ENCODE measurements around the gene ITGB1BP1.
A peak's percentile ranks its signal among the peaks of the same experiment; 100 is the strongest.

Gene ITGB1BP1

DNA sequence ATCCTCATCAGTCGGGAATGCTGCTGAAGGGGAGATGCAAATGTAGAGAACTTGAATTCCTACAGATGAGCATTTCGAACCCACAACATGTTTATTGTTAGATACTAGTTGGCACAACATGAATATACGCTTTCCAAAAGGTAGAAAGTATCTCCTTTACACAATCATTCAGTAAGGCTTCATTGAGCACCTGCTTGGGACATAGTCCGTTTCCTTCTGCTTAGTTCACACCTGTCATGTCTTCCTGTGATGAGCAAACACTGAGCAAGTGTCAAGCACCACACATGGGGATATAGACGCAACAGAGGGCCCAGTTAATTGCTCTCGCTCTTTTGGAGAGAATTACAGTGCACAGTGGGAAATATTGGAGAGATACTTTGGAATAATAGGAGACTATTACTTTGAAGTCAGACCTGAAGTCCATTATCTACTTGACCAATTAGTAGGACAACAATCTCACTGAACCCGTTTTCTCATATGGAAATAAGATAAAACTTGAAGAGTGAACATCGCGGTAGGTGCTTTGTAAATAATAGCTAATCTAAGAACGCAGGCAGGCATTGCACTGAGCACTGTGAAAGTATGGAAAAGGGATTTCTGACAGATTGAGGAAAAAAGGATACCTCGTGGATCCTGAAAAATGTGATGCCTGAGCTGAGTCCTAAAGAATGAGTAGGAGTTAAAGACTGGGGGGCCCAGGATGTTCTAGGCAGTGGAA lies 1.3 kb upstream of the ITGB1BP1 start:
- DNase-seq: no peak

GRCh38 chr2:9423922-9424272 lies 569 bp upstream of the ITGB1BP1 start:
- DNase-seq: no peak

- DNase-seq: no peak
These were observed 818 bp downstream of the ITGB1BP1 start for GRCh38 chr2:9422321-9423099.

GRCh38 chr2:9420495-9420894 lies 2.8 kb downstream of the ITGB1BP1 start:
- DNase-seq: no peak

DNA sequence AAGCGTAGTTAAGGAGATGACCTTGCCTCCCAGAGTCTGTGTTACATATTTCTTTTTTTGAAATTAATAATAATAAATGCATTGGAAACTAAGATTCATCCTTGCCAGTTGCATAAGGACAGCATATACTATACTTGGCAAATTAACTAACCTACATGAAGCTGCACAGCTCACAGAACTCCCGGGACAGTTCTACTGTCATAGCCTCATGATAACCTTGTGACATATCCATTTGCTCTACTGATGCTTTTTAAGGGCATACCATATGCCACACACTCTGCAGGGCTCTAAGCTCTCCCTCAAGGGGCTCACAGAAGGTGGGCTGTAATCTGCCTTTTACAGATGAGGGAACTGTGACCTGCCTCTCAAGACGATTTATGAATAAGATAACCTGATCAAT lies 3.8 kb downstream of the ITGB1BP1 start:
- DNase-seq: no peak

DNA sequence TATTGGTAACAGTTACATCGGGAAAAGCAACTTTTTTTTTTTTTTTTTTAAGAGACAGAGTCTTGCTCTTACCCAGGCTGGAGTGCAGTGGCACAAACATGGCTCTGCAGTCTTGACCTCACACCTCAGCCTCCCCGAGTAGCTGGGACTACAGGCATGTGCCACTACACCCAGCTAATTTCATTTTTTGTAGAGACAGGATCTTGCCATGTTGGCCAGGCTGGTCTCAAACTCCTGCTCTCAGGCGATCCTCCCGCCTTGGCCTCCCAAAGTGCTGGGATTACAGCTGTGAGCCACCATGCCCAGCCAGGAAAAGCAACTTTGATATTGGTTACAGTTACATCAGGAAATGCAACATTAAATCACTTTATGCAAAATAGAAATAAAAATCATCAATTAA lies 4.6 kb downstream of the ITGB1BP1 start:
- no peak for DNase-seq

DNA sequence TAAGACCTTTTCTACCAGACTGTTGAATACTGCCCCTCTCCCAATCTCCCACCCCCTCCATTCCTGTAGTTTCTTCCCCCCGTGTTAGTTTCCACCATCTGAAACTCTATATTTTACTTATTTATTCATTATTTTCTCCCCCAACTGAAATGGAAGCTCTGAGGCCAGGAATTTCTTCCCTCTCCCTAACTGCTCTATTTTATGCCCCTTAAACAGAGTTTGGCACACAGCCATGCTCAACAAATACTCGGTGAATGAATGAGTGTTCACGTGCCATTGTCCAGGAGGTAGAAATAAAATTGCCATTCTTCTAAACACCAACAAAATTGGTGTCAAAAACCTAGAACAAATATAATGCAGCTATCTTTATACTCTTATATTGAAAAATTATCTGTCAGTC lies 5.6 kb downstream of the ITGB1BP1 start:
- DNase-seq: peak; percentile 56

DNA sequence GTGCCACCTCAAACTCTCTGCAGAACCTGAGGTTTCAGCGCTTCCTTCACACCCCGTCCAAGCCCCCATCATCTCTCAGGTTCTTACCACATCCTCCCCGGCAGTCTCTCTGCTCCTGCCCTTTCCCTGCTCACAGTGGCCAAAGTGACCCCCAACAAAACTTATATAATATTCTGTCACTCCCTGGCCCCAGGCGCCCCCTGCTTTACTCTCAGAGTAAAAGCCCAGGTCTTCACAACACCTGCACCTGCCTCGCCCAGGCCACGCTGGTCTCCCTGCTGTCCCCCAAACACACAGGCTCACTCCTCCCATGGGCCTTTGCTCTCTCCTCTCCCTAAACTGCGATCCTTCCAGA lies 6.4 kb downstream of the ITGB1BP1 start:
- DNase-seq: no peak

DNA sequence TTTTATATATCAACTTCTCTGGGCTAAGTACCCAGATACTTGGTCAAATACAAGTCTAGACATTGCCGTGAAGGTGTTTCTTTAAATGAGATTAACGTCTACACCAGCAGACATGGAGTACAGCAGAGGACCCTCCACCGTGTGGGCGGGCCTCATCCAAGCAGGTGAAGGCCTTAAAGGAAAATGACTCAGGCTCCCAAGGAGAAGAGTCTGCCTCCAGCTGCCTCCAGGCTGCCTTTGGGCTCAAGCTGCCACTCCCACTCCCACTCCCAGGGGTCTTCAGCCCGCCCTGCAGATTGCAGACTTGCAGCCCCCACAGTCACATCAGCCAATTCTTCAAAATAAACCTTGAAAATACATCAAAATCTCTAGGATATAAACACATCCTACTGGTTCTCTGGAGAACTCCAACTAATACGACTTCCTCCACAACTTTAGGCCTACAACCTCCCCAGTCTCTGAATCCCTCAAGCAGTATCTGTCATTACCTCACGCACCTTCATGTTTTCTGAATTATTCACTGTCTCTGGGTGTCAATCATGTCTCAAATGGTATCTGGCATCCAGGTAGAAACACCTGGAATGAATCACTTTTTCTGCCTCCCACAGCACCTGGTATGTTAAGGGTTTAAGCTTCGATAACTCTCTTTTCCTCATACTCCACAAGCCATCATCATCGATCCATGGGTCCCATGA lies 6.9 kb downstream of the ITGB1BP1 start:
- no peak for DNase-seq

DNA sequence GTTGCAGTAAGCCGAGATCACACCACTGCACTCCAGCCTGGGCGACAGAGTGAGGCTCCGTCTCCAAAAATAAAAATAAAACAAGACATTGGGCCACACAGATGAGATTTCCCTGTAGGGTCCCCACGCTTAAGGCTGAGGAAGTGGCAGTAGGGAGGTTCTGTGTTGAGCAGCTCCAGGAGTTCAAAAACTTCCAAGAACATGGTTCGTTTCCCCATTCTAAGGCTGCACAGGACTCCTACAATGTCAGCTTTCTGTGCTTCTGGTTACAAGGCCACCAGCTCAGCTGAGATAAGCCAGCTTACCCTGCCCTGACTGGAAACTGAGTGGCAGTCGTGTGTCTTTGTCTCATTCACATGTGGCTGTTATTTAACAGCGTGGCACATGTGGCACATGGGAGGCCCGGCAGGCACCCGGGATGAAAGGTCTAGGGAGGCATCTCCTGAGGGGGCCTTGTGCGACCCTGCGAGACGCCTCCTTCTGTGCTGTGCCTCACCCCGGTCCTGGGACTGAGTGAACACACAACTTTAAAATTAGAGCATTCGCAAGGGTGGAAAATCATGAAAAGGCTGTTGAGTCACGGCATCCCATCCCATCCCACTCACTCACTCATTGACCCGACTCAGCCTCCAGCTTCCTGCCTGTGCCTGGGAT lies 7.7 kb downstream of the ITGB1BP1 start:
- no peak for DNase-seq

DNA sequence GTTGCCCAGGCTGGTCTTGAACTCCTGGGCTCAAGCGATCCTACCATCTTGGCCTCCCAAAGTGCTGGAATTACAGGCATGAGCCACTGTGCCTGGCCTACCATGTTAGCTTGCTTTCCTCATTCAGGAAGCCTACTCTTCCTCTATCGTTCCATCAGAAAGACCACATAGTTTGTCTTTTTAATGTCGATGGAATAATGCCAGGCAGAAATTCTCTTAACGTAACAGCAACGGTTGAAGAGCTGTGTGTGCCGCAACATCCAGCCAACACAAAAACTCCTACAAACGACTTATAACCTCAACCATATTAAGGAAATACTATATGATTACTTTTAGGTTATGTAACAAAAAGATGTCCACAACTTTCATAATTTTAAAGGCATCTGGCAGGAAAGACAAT lies 10.5 kb downstream of the ITGB1BP1 start:
- DNase-seq: no peak

- no peak for DNase-seq
These were observed 13.2 kb downstream of the ITGB1BP1 start for GRCh38 chr2:9410108-9410507.

- DNase-seq: no peak
These were observed 14.6 kb downstream of the ITGB1BP1 start for GRCh38 chr2:9408641-9409151.

- DNase-seq: no peak
These were observed 15.9 kb downstream of the ITGB1BP1 start for GRCh38 chr2:9407363-9407811.

- no peak for DNase-seq
These were observed 16.6 kb downstream of the ITGB1BP1 start for GRCh38 chr2:9406529-9407362.

- DNase-seq: no peak
These were observed 17.7 kb downstream of the ITGB1BP1 start for GRCh38 chr2:9405636-9406035.

GRCh38 chr2:9404451-9404850 lies 18.9 kb downstream of the ITGB1BP1 start:
- no peak for DNase-seq

- no peak for DNase-seq
These were observed 19.4 kb downstream of the ITGB1BP1 start for GRCh38 chr2:9403924-9404323.

DNA sequence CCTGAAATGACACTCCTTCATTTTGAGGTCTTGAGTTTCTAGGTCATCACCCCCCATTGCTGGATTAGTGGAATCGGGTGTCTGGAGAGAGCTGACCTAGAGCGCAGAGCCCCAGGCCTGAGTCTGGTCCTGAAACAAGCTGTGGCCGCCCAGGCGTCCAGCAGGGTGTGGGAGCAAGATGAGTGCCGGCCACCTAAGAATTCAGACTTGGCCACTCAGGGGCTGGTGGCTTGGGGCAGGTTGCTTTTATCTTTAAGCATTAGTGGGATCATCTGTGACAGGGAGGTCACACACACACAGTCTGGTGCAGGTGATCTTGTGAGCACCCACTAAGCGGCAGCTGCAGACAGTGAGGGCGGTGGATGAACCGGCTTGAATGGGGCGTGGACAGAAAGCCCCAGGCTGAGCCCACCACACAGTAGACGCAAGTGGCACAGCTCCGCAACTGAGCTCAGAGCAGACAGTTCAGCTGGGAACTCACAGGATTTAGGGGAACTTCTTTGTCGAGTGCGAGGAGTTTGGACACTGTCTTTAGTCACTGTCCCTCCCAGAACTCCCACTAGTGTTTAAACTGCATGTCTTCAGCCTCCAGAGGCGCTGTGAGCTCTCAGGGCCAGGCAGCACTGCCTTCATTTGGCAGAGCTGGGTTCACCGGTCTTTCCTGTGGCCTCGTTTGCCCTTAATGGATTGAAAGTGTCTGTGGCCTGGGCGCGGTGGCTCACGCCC lies 21.5 kb downstream of the ITGB1BP1 start:
- DNase-seq: no peak

- no peak for DNase-seq
These were observed 22.2 kb downstream of the ITGB1BP1 start for GRCh38 chr2:9401059-9401547.

- no peak for DNase-seq
These were observed 22.9 kb downstream of the ITGB1BP1 start for GRCh38 chr2:9400268-9401058.

Data from DMS79 (cell line).